Measurements from ENCODE around the gene KCNQ2.

KCNQ2 gene

GRCh38 chr20:63500902-63501817 is 28.7 kb upstream of the KCNQ2 start:
- TF ChIP-seq CTCF (IDR thresholded peaks at IDR 0.05; ENCODE audit: low read depth, low read length, poor library complexity, severe bottlenecking) (no peak), EZH2phosphoT487 (IDR thresholded peaks at IDR 0.05; ENCODE audit: borderline replicate concordance, low read length) (no peak)
- H3K4me3 ChIP-seq (ENCODE audit: low read length) = peak overlapping the region; percentile 51
- H3F3A ChIP-seq (ENCODE audit: control insufficient read depth, insufficient read depth) = no peaks in the 10 kb centered on the region; the same call in 1 of the 2 replicates
- H3K36me3 ChIP-seq (ENCODE audit: control insufficient read depth, low read length) = no peaks in the 10 kb centered on the region
- H4K20me1 ChIP-seq (ENCODE audit: control insufficient read depth, insufficient read depth, low read depth, low read length) = peaks cover 9% of the 10 kb centered on the region; the same call in 1 of the 2 replicates
- H3K27ac ChIP-seq (ENCODE audit: low read depth, low read length) = no peak overlapping the region
- no peaks in the 10 kb centered on the region for H3K9me3 ChIP-seq (ENCODE audit: control insufficient read depth, insufficient read depth, low read length)
- H3K27me3 ChIP-seq (ENCODE audit: control insufficient read depth, low read length) = peaks cover 7% of the 10 kb centered on the region; the same call in 1 of the 2 replicates
- peaks cover 19% of the 10 kb centered on the region for H3K4me1 ChIP-seq (ENCODE audit: control insufficient read depth, low read length)
- peak overlapping the region; percentile 67 for H3K4me2 ChIP-seq (ENCODE audit: low read length)
- no peaks in the 10 kb centered on the region for H3K9me2 ChIP-seq (replicated peaks; ENCODE audit: control insufficient read depth, low read length)
- H3K79me2 ChIP-seq (ENCODE audit: control insufficient read depth, low read length) = no peaks in the 10 kb centered on the region

GRCh38 chr20:63500151-63500901 is 27.9 kb upstream of the KCNQ2 start:
- no peak for TF ChIP-seq EZH2phosphoT487 (IDR thresholded peaks at IDR 0.05; ENCODE audit: borderline replicate concordance, low read length)
- TF ChIP-seq CTCF (IDR thresholded peaks at IDR 0.05; ENCODE audit: low read depth, low read length, poor library complexity, severe bottlenecking) = no peak
- Histone ChIP-seq H3K27me3 (ENCODE audit: control insufficient read depth, low read length) (peaks cover 7% of the 10 kb centered on the region; the same call in 1 of the 2 replicates), H3K4me3 (ENCODE audit: low read length) (no peak overlapping the region)

GRCh38 chr20:63499338-63499969 is 27.0 kb upstream of the KCNQ2 start:
- H3K9me3 ChIP-seq (ENCODE audit: control insufficient read depth, insufficient read depth, low read length) = no peaks in the 10 kb centered on the region
- no peaks in the 10 kb centered on the region for H3K9me2 ChIP-seq (replicated peaks; ENCODE audit: control insufficient read depth, low read length)
- TF ChIP-seq EZH2phosphoT487 (IDR thresholded peaks at IDR 0.05; ENCODE audit: borderline replicate concordance, low read length) (no peak), CTCF (IDR thresholded peaks at IDR 0.05; ENCODE audit: low read depth, low read length, poor library complexity, severe bottlenecking) (no peak)
- H3K79me2 ChIP-seq (ENCODE audit: control insufficient read depth, low read length) = no peaks in the 10 kb centered on the region
- no peak overlapping the region for H3K27ac ChIP-seq (ENCODE audit: low read depth, low read length)
- no peak overlapping the region for H3K4me3 ChIP-seq (ENCODE audit: low read length)
- H3K4me2 ChIP-seq (ENCODE audit: low read length) = no peak overlapping the region; the same call in 1 of the 2 replicates
- H4K20me1 ChIP-seq (ENCODE audit: control insufficient read depth, insufficient read depth, low read depth, low read length) = peaks cover 9% of the 10 kb centered on the region; the same call in 1 of the 2 replicates
- peaks cover 7% of the 10 kb centered on the region; the same call in 1 of the 2 replicates for H3K27me3 ChIP-seq (ENCODE audit: control insufficient read depth, low read length)
- no peaks in the 10 kb centered on the region; the same call in 1 of the 2 replicates for H3F3A ChIP-seq (ENCODE audit: control insufficient read depth, insufficient read depth)
- H3K36me3 ChIP-seq (ENCODE audit: control insufficient read depth, low read length) = no peaks in the 10 kb centered on the region
- peaks cover 20% of the 10 kb centered on the region for H3K4me1 ChIP-seq (ENCODE audit: control insufficient read depth, low read length)

More at GRCh38 chr20:63500151-63500901, 27.9 kb upstream of the KCNQ2 start:
- H3K36me3 ChIP-seq (ENCODE audit: control insufficient read depth, low read length) = no peaks in the 10 kb centered on the region
- H3K4me1 ChIP-seq (ENCODE audit: control insufficient read depth, low read length) = peaks cover 20% of the 10 kb centered on the region
- no peak overlapping the region for H3K4me2 ChIP-seq (ENCODE audit: low read length)
- peaks cover 9% of the 10 kb centered on the region; the same call in 1 of the 2 replicates for H4K20me1 ChIP-seq (ENCODE audit: control insufficient read depth, insufficient read depth, low read depth, low read length)
- H3F3A ChIP-seq (ENCODE audit: control insufficient read depth, insufficient read depth) = no peaks in the 10 kb centered on the region; the same call in 1 of the 2 replicates
- no peak overlapping the region for H3K27ac ChIP-seq (ENCODE audit: low read depth, low read length)
- H3K9me3 ChIP-seq (ENCODE audit: control insufficient read depth, insufficient read depth, low read length) = no peaks in the 10 kb centered on the region
- no peaks in the 10 kb centered on the region for H3K9me2 ChIP-seq (replicated peaks; ENCODE audit: control insufficient read depth, low read length)
- H3K79me2 ChIP-seq (ENCODE audit: control insufficient read depth, low read length) = no peaks in the 10 kb centered on the region
